NT2/D1 (cell line): Measurements from ENCODE around the gene ST8SIA2.

Experiments
- SUZ12 ChIP-seq: IDR thresholded peaks from 2 replicates; pipeline ENCODE4 v1.6.1; 2011; ENCODE audit not compliant: insufficient read length, insufficient read depth; ENCODE audit errors: extremely low read depth
- YY1 ChIP-seq: IDR thresholded peaks from 2 replicates; pipeline ENCODE4 v1.6.1; 2011; ENCODE audit not compliant: insufficient read length, insufficient read depth
- ZNF274 ChIP-seq: IDR thresholded peaks from 2 replicates; pipeline ENCODE4 v1.6.1; 2011; ENCODE audit warnings: mild to moderate bottlenecking, low read depth, low read length

DNA sequence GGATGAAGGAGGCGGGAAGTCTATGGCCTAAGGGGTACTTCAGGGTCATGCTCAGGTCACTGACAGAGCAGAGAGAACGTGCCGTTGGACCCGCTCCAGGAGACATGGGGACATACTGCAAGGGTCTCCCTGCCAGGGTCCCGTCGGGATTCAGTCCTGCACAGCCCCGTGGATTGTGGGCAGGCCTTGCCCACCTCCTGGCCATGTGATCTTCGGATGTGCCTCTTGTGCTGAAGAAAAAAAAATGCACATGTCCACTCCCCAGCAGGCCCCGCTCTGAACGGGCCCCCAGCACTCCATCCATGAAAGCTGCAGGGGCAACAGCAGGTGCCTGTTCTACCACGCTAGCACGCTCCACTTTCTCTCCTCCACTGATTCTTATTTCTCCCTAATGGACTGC, 22.9 kb downstream of the ST8SIA2 start:
- TF ChIP-seq ZNF274 (no peak), YY1 (no peak), SUZ12 (no peak)
